Measurements from ENCODE around the gene AMIGO2.
A peak's percentile ranks its signal among the peaks of the same experiment; 100 is the strongest.
"Not testable (repeated sequence)": the region's sequence is repeated elsewhere in the genome, so short reads cannot be mapped to it uniquely, and the experiment has no call there.

Gene AMIGO2, protein sequence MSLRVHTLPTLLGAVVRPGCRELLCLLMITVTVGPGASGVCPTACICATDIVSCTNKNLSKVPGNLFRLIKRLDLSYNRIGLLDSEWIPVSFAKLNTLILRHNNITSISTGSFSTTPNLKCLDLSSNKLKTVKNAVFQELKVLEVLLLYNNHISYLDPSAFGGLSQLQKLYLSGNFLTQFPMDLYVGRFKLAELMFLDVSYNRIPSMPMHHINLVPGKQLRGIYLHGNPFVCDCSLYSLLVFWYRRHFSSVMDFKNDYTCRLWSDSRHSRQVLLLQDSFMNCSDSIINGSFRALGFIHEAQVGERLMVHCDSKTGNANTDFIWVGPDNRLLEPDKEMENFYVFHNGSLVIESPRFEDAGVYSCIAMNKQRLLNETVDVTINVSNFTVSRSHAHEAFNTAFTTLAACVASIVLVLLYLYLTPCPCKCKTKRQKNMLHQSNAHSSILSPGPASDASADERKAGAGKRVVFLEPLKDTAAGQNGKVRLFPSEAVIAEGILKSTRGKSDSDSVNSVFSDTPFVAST

GRCh38 chr12:47079468-47079980 lies at the start of gene AMIGO2, which contains the start of gene PCED1B:
Gene AMIGO2 (minus strand): TSS chr12:47079959. CDS start chr12:47079002, 957 bp downstream.
Gene PCED1B (plus strand): TSS chr12:47079621. CDS start chr12:47235064, 155,443 bp downstream.
- peak; percentile 22 for DNase-seq (ENCODE audit: low read depth, low spot score)

GRCh38 chr12:47126246-47126645 lies 46.5 kb upstream of the AMIGO2 start:
- DNase-seq (ENCODE audit: low read depth, low spot score), result no peak

DNA sequence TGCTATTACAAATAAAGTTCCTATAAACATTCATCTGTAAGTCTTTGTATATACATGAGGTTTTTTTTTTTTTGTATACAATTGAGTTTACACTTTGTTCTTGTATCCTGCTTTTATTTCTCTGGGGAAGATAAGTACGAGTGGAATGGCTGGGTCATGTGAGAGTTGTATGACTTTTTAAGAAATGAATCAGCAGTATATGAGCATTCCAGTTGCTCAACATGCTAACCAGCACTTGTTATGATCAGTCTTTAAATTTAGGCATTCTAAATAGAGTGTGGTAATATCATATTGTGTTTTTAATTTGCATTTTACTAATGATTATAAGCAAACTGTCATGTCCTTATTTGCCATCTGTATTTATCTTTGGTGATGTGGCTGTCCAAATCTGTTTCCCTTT lies 44.7 kb upstream of the AMIGO2 start:
- no peak for DNase-seq (ENCODE audit: low read depth, low spot score)

DNA sequence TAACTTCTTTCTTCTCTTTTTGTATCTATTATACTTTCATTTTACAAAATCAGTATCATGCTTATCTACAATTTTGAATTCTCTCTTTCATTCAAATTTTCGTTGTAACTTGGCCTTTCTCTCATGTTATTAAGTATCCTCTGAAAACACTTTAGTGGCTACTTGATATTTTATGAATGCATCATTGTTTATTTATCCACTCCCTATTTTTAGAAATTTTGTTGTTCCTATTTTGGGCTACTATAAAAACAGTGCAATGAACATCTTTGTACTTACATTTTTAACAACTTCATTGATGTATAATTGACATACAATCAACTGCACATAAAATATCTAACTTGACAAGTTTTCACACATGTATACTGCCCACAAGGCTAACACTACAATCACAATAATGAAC lies 44.0 kb upstream of the AMIGO2 start:
- DNase-seq (ENCODE audit: low read depth, low spot score), result no peak

GRCh38 chr12:47122602-47123001 lies 42.8 kb upstream of the AMIGO2 start:
- no peak for DNase-seq (ENCODE audit: low read depth, low spot score)

GRCh38 chr12:47121146-47121545 lies 41.4 kb upstream of the AMIGO2 start:
- no peak for DNase-seq (ENCODE audit: low read depth, low spot score)

GRCh38 chr12:47120736-47121135 lies 41.0 kb upstream of the AMIGO2 start:
- DNase-seq (ENCODE audit: low read depth, low spot score), result no peak

- DNase-seq (ENCODE audit: low read depth, low spot score), result not testable (repeated sequence)
These were observed 37.5 kb upstream of the AMIGO2 start for GRCh38 chr12:47117305-47117704.

- DNase-seq (ENCODE audit: low read depth, low spot score), result no peak
These were observed 34.7 kb upstream of the AMIGO2 start for GRCh38 chr12:47114481-47114892.

DNA sequence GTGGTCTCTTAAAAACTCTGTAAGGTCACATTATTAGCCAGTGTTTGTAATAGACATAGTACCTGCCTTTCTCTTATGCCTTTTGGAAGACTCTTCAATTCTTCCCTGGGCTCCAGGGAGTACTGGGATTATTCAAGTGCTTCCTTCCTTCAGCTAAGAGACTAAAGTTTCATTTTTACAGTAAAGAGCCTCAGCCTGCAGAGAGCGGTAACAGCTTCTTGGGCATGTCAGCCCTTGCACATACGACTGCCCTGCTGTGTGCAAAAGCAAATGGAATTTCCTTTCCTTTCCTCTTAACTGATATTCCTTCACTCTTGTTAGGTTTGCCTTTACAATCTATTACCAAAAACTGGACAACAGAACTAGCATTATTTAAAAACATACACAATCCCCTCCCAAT lies 32.9 kb upstream of the AMIGO2 start:
- no peak for DNase-seq (ENCODE audit: low read depth, low spot score)

DNA sequence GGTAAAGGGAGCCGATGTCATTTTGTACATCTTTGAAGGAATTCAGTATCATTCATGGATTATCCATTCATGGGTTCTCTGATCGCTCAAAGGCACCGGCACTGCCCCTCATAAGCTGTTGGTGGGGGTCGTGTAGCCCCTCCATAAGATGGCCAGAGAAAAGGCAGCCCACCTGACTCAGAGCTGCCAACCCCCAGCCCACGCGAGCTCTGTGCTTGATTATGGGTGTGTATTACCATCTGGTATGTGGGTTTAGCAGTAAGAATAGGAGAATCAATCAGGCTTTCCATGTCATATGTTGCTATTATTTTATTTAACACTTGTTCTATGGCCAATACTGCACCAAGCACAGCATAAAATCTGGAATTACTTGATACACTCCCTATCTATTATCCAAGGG lies 32.1 kb upstream of the AMIGO2 start:
- no peak for DNase-seq (ENCODE audit: low read depth, low spot score)

DNA sequence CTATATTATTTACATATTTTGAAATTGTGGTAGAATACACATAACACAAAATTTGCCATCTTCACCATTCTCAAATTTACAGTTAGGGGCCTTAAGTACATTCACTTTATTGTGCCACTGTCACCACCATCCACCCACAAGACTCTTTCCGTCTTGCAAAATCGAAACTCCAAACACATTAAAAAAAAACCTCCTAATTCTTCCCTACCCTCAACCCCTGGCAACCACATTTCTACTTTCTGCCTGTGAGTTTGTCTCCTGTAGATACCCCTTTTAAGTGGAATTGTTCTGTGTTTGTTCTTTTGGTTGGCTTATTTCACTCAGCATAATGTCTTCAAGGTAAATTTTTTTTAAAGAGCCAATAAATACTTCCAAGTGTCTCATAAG lies 31.6 kb upstream of the AMIGO2 start:
- no peak for DNase-seq (ENCODE audit: low read depth, low spot score)

DNA sequence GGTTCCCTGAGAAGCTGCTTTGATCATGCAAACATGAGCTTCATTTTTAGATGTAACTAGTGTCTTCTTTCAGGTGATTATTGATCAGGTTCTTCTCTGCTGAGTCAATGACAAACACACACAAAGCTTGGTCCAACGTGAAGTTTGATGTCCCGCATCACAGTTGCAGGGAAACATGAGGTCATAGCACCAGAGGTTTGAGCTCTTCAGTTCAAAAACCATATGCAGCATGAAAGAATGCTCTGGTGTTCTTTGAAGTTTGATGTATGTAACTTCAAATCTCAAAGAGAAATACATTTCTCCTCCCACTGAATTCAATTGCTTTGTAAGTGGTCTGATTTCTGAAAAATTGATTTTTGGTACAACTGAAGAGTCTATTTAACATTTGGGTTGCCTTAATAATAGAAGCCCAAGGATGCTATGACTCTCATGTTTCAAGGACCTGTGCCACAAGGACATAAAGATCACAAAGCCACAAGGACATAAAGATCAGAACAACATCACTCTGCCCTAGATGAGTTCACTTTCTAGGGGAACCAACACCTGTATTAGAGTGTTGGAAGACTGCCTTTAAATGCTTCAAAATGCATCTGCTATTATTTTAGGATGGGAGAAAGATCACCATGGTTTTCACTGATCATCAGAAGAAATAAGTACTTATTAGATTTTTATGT lies 31.1 kb upstream of the AMIGO2 start:
- DNase-seq (ENCODE audit: low read depth, low spot score), result no peak

DNA sequence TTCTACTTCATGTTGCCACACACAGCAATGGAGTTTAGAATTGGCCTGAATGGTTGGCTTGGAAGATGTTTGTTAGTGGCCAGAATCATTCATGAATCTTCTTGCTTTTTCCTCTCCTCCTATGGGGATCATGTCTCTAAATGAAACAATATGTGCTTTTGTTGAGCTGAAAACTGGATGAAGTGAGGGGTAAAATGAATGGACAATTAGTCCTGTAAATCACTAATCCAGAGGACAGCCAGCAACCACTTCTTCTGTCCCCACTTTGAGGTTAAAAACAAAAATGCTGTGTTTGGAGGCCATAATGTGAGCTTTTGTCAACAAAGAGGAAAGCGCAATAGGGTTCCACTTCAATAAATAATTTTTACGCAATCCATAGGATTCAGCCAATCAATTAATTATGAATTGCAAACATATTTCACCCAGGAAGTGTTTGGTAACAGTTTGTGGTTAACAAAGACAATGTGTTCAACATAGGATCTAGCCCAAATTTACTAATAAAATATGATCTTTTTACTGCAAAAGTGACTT lies 30.3 kb upstream of the AMIGO2 start:
- no peak for DNase-seq (ENCODE audit: low read depth, low spot score)

DNA sequence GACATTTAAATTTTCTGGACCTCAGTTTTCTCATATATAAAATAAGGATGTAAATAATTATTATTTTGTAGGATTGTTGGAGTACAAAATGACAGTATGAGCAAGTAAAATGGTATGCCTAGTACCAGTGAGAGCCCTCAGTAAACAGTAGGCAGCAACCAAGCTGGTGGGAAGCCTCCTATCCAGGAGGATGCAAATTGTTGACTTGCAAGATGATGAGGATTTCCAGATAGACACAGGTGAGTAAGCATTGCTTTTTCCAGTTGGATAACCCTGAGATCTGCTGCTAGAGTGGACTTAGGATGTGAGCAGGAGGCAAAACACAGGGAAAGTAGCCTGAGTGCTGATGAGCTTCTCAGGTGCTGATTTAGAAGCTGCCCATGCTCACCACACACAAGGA lies 28.2 kb upstream of the AMIGO2 start:
- no peak for DNase-seq (ENCODE audit: low read depth, low spot score)

- DNase-seq (ENCODE audit: low read depth, low spot score), result no peak
These were observed 27.7 kb upstream of the AMIGO2 start for GRCh38 chr12:47107446-47107845.

- no peak for DNase-seq (ENCODE audit: low read depth, low spot score)
These were observed 26.3 kb upstream of the AMIGO2 start for GRCh38 chr12:47105914-47106674.

- DNase-seq (ENCODE audit: low read depth, low spot score), result no peak
These were observed 23.3 kb upstream of the AMIGO2 start for GRCh38 chr12:47102845-47103651.

DNA sequence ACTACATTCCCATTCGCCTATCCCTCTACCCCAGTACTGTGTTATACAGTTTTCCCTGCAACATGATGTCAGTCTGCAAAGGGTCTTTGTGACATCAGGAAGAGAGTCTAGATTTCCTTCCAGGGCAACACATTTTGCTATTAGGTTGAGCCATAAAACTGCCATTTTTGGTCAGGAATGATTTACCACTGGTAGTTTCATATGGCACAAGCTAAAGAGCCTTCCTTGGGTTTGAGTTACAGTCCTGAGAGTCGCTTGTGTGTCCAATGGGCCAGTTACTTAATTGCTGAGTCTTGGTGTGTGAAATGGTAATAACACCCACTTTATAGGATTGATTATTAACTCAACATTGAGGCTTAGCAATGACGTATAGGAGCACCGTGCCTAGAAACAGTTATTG lies 22.6 kb upstream of the AMIGO2 start:
- DNase-seq (ENCODE audit: low read depth, low spot score), result no peak

DNA sequence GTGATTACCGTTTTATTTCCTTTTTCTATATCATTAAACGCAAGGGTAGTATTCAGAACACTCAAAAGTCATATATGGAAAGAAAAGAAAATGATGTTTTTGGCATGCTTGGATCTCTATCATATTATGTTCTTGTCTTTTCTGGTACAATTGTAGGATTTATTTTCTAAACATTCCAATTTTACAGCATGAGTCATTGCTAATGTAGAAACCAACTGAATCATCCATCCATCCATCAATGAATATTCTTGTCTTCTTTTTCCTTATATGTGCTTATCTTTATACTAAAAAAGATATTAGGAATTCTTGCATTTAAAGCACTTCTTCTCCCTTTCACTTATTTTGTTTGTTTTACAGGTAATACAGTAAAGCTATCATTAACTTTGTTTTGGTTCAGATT lies 20.4 kb upstream of the AMIGO2 start:
- DNase-seq (ENCODE audit: low read depth, low spot score), result no peak

DNA sequence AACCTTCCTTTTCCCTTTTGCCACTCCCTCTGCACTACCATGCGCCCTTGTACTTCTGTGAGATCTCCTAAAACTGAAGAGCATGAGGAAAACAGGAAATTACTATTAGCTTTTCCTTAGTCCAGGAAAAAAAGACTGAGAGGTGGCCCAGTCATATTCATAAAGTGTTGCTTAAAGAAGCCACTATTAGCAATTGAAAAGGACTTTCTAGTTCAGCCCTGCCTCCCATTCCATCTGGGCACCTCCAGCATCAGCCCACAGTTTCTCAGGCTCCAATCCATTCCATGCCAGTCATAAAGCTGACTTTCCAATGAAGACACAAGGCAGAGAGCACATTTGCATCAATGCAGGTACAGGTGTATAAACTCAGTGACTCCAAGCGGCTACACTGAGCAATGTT lies 19.9 kb upstream of the AMIGO2 start:
- no peak for DNase-seq (ENCODE audit: low read depth, low spot score)
